Epidermal melanocyte (primary cell): Measurements from ENCODE around the gene GRIN1.

Source experiments
- DNase-seq: peaks from one replicate; pipeline ENCODE4 v3.0.0; 2011; ENCODE audit warnings: low spot score; ENCODE audit not compliant: insufficient read length

The GRIN1 gene

GRCh38 chr9:137178201-137178938 is 39.4 kb downstream of the GRIN1 start:
- DNase-seq: no peak

GRCh38 chr9:137178939-137179630 is 40.1 kb downstream of the GRIN1 start:
- DNase-seq: no peak

- no peak for DNase-seq
Observed at GRCh38 chr9:137179761-137180160, 40.8 kb downstream of the GRIN1 start.

- no peak for DNase-seq
Observed at GRCh38 chr9:137180491-137180890, 41.5 kb downstream of the GRIN1 start.

GRCh38 chr9:137181680-137182079 is 42.7 kb downstream of the GRIN1 start:
- DNase-seq: no peak

- DNase-seq: no peak
Observed at GRCh38 chr9:137182836-137183235, 43.9 kb downstream of the GRIN1 start.

GRCh38 chr9:137183980-137184595 is 45.1 kb downstream of the GRIN1 start:
- no peak for DNase-seq

- no peak for DNase-seq
Observed at GRCh38 chr9:137184881-137185660, 46.1 kb downstream of the GRIN1 start.

- DNase-seq: no peak
Observed at GRCh38 chr9:137185921-137186320, 47.0 kb downstream of the GRIN1 start.

- DNase-seq: no peak
Observed at GRCh38 chr9:137186385-137186784, 47.4 kb downstream of the GRIN1 start.

GRCh38 chr9:137187386-137187785 is 48.4 kb downstream of the GRIN1 start:
- no peak for DNase-seq

GRCh38 chr9:137188086-137188489 is 49.1 kb downstream of the GRIN1 start:
- DNase-seq: no peak

GRCh38 chr9:137188490-137189296 is 49.7 kb downstream of the GRIN1 start, which contains the start of the genes ANAPC2 and SSNA1:
Gene ANAPC2 (minus strand): TSS chr9:137188560. CDS start chr9:137188532, 28 bp downstream.
Gene SSNA1 (plus strand): TSS chr9:137188676. CDS start chr9:137188727, 51 bp downstream.
- DNase-seq: peak; percentile 90

GRCh38 chr9:137189297-137190295 is 50.6 kb downstream of the GRIN1 start:
- no peak for DNase-seq

- no peak for DNase-seq
Observed at GRCh38 chr9:137190315-137190856, 51.4 kb downstream of the GRIN1 start.

GRCh38 chr9:137191245-137191644 is 52.3 kb downstream of the GRIN1 start:
- DNase-seq: no peak

- no peak for DNase-seq
Observed at GRCh38 chr9:137191691-137192447, 52.9 kb downstream of the GRIN1 start.

GRCh38 chr9:137192448-137192780 is 53.5 kb downstream of the GRIN1 start:
- no peak for DNase-seq
